ENCODE results near the gene ETNK1.

- TF ChIP-seq CTCF (IDR thresholded peaks at IDR 0.05; ENCODE audit: insufficient read depth, low read length, poor library complexity, severe bottlenecking) (no peak), EZH2phosphoT487 (conservative IDR thresholded peaks at IDR 0.05; ENCODE audit: low read length) (no peak)
These were observed 9.9 kb downstream of the ETNK1 start for GRCh38 chr12:22634883-22635282.
